Fibroblast of lung (primary cell): Measurements from ENCODE around the gene VSTM2B. TPM values are rescaled to one million over a fixed set of nuclear protein-coding genes. Genes with fewer than 3 reads are reported as not detected.

Source experiments
- DNase-seq, 2 donors: peaks; one replicate each; pipeline versions ENCODE4 v3.0.0 to v3.0.0-alpha.2; 2010; ENCODE audit warnings: low read depth in 2 of 2
- H2AFZ ChIP-seq: 2 replicates; pipeline ENCODE4 v1.5.1; 2012; ENCODE audit warnings: low read length, control low read depth, inconsistent platforms
- H3K27ac ChIP-seq: 2 replicates; pipeline ENCODE4 v1.5.1; 2011; ENCODE audit warnings: low read length, control low read depth; ENCODE audit not compliant: insufficient read depth
- H3K27me3 ChIP-seq: 2 replicates; pipeline ENCODE4 v1.5.1; 2011; ENCODE audit warnings: mild to moderate bottlenecking, low read length; ENCODE audit not compliant: control insufficient read depth, insufficient read depth
- H3K36me3 ChIP-seq: 2 replicates; pipeline ENCODE4 v1.5.1; 2011; ENCODE audit warnings: low read length; ENCODE audit not compliant: control insufficient read depth, insufficient read depth
- H3K4me1 ChIP-seq: 2 replicates; pipeline ENCODE4 v1.5.1; 2011; ENCODE audit warnings: low read length; ENCODE audit not compliant: control insufficient read depth, insufficient read depth; ENCODE audit errors: extremely low read depth
- H3K4me2 ChIP-seq: 2 replicates; pipeline ENCODE4 v1.5.1; 2011; ENCODE audit warnings: low read length, control low read depth; ENCODE audit not compliant: insufficient read depth; ENCODE audit errors: extremely low read depth
- H3K4me3 ChIP-seq, 4 experiments: fragments of 200-600 bp in 1 of 4; sonication (generic) in 1 of 4; replicated peaks in 1 of 4; 2 replicates each; pipeline ENCODE4 v1.5.1; 2011 to 2016; ENCODE audit warnings: low read length in 4 of 4, low read depth in 3 of 4, mild to moderate bottlenecking in 3 of 4, control low read depth in 2 of 4, inconsistent platforms in 1 of 4, mixed read lengths in 1 of 4; ENCODE audit not compliant: insufficient read depth in 1 of 4; ENCODE audit errors: control extremely low read depth in 1 of 4
- H3K79me2 ChIP-seq: 2 replicates; pipeline ENCODE4 v1.5.1; 2012; ENCODE audit warnings: mild to moderate bottlenecking, low read length, inconsistent platforms; ENCODE audit not compliant: control insufficient read depth, insufficient read depth
- H3K9ac ChIP-seq: 2 replicates; pipeline ENCODE4 v1.5.1; 2011; ENCODE audit warnings: mild to moderate bottlenecking, low read length, control low read depth; ENCODE audit not compliant: insufficient read depth
- H3K9me3 ChIP-seq: 2 replicates; pipeline ENCODE4 v1.5.1; 2012; ENCODE audit warnings: low read depth, low read length; ENCODE audit not compliant: control insufficient read depth, insufficient read depth
- H4K20me1 ChIP-seq: 2 replicates; pipeline ENCODE4 v1.5.1; 2011; ENCODE audit warnings: low read length; ENCODE audit not compliant: control insufficient read depth, insufficient read depth; ENCODE audit errors: extremely low read depth
- EZH2 ChIP-seq: IDR thresholded peaks from 2 replicates; pipeline ENCODE4 v1.5.1; 2012; ENCODE audit warnings: low read length, control low read depth, mild to moderate bottlenecking; ENCODE audit errors: missing control alignments
- polyA plus RNA-seq, 2 donors: library from polyadenylated mRNA; depleted of rRNA in 1 of 2; stranded (reverse) in 1 of 2; unstranded in 1 of 2; fragments of >200 nt; gene quantifications; 2 replicates each; pipeline ENCODE4 v1.2.1, GENCODE V29; 2011 to 2012; ENCODE audit warnings: missing spikeins in 1 of 2
- total RNA-seq: library from RNA; depleted of rRNA; stranded (reverse); fragments of >200 nt; gene quantifications from 2 replicates; pipeline ENCODE4 v1.2.1, GENCODE V29; 2014
- TF ChIP-seq, protein P1 (sequence below), 2 donors: IDR thresholded peaks in 1 of 2; conservative IDR thresholded peaks in 1 of 2; 1 replicate in 1 of 2; 2 replicates in 1 of 2; pipeline ENCODE4 v1.5.1; 2011 to 2012; ENCODE audit warnings: low read length in 2 of 2, control low read depth in 1 of 2, inconsistent platforms in 1 of 2, low read depth in 1 of 2, mild to moderate bottlenecking in 1 of 2

VSTM2B gene
- total and polyA plus RNA-seq, 2 donors (not counting 1 experiment from before 2014, with no cell fraction given), result not detected

DNA sequence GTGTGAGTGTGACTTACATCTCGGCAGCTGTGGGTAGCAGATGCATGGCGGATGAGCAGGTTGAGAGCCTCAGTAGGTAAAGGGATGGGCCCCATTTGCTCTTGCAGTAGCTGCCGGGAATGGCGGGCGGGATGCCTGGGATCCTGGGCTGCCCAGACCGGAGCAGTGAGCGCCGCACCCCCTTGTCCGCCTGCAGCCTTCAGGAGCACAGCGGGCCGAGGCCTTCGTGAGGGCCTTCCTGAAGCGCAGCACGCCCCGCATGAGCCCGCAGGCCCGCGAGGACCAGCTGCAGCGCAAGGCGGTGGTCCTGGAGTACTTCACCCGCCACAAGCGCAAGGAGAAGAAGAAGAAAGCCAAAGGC lies 84.4 kb downstream of the VSTM2B start:
- Histone ChIP-seq H3K4me2 (no peak overlapping the region), H3K79me2 (peaks cover 12% of the 10 kb centered on the region), H2AFZ (no peak overlapping the region), H3K4me1 (peaks cover 2% of the 10 kb centered on the region), H3K36me3 (peaks cover 15% of the 10 kb centered on the region), H3K9ac (no peak overlapping the region), H3K9me3 (no peaks in the 10 kb centered on the region), H3K27ac (no peak overlapping the region), H4K20me1 (no peaks in the 10 kb centered on the region), H3K4me3 (no peak overlapping the region), H3K27me3 (no peaks in the 10 kb centered on the region)
- DNase-seq, result no peak
- TF ChIP-seq EZH2, result no peak
- TF ChIP-seq, protein P1, sequence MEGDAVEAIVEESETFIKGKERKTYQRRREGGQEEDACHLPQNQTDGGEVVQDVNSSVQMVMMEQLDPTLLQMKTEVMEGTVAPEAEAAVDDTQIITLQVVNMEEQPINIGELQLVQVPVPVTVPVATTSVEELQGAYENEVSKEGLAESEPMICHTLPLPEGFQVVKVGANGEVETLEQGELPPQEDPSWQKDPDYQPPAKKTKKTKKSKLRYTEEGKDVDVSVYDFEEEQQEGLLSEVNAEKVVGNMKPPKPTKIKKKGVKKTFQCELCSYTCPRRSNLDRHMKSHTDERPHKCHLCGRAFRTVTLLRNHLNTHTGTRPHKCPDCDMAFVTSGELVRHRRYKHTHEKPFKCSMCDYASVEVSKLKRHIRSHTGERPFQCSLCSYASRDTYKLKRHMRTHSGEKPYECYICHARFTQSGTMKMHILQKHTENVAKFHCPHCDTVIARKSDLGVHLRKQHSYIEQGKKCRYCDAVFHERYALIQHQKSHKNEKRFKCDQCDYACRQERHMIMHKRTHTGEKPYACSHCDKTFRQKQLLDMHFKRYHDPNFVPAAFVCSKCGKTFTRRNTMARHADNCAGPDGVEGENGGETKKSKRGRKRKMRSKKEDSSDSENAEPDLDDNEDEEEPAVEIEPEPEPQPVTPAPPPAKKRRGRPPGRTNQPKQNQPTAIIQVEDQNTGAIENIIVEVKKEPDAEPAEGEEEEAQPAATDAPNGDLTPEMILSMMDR (conservative IDR thresholded peaks at IDR 0.05 in 1 of 2, IDR thresholded peaks at IDR 0.05 in 1 of 2; ENCODE audit: low read depth in 1 of 2, low read length in 2 of 2), result no peak

DNA sequence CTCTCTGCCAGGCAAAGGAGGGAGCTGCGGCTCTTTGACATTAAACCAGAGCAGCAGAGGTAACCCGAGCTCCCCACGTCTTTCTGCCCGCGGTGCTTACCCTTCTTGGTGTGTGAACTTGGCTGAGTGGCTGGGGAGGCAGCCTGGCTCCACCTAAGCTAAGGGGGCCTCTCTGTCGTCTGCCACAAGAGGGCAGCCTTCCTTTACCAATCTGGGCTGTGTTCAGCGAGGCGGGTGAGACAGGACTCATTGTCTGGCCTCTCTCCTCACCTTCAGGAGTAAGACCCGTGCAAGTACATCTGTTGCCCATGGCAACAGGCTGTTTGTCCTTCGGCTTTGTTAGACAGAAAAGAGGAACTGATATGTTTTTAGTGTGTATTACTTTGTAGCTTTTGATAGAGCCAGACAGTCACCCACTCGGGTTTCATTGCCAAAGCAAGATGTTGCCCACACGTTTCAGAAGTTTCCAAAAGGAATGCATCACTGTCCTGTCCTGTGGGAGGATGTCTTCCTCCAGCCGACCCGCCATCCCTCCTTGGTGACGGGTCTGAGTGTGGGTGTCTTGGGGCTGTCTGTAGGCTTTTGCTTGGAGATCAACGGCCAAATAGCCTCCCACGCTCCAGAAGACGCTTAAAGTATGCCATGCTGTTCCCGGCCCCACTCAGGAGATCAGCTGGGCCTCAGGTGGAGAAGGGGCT lies 84.9 kb downstream of the VSTM2B start:
- no peaks in the 10 kb centered on the region for H3K27me3 ChIP-seq
- DNase-seq, result peak; percentile 67 to 79
- peaks cover 2% of the 10 kb centered on the region for H3K4me1 ChIP-seq
- H3K27ac ChIP-seq, result peak overlapping the region; percentile 15
- H3K9me3 ChIP-seq, result no peaks in the 10 kb centered on the region
- H4K20me1 ChIP-seq, result no peaks in the 10 kb centered on the region
- H3K4me3 ChIP-seq, result no peak overlapping the region
- peaks cover 10% of the 10 kb centered on the region for H3K79me2 ChIP-seq
- no peak overlapping the region for H3K4me2 ChIP-seq
- TF ChIP-seq, protein P1 (conservative IDR thresholded peaks at IDR 0.05 in 1 of 2, IDR thresholded peaks at IDR 0.05 in 1 of 2; ENCODE audit: low read depth in 1 of 2, low read length in 2 of 2), result peak; percentile 84 to 87
- no peak for TF ChIP-seq EZH2
- H3K36me3 ChIP-seq, result peaks cover 17% of the 10 kb centered on the region
- H3K9ac ChIP-seq, result no peak overlapping the region
- no peak overlapping the region for H2AFZ ChIP-seq

DNA sequence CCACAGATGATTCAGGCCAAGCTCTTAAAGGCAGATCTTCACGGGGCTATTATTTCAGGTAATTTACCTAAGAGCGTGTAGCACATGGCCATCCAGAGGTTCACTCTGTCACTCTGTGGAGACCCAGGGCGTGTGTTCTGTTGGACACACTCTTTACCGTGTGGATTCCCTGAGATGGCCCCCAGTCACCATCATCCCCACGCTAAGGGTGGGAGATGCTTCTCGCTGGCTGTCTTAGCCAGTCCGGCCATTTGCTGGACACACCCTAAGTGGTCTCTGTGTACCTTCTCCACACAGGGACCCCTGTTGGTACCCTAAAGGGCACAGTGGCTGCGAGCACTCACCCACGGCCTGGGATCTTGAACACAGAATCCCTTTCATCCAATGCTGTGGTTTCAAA lies 86.3 kb downstream of the VSTM2B start:
- no peak overlapping the region for H3K4me3 ChIP-seq
- H3K79me2 ChIP-seq, result no peaks in the 10 kb centered on the region
- H3K9ac ChIP-seq, result no peak overlapping the region
- H3K27me3 ChIP-seq, result no peaks in the 10 kb centered on the region
- no peaks in the 10 kb centered on the region for H3K9me3 ChIP-seq
- no peaks in the 10 kb centered on the region for H4K20me1 ChIP-seq
- peaks cover 17% of the 10 kb centered on the region for H3K36me3 ChIP-seq
- no peak overlapping the region for H3K4me2 ChIP-seq
- no peaks in the 10 kb centered on the region for H3K4me1 ChIP-seq
- no peak overlapping the region for H2AFZ ChIP-seq
- no peak for DNase-seq
- no peak overlapping the region for H3K27ac ChIP-seq
- TF ChIP-seq, protein P1 (conservative IDR thresholded peaks at IDR 0.05 in 1 of 2, IDR thresholded peaks at IDR 0.05 in 1 of 2; ENCODE audit: low read depth in 1 of 2, low read length in 2 of 2), result no peak
- TF ChIP-seq EZH2, result no peak
